Loucy (cell line): ENCODE measurements around the gene PNPLA7.

ENCODE experiments used
- H2AFZ ChIP-seq: fragments of 200-600 bp; sonication (generic); 2 replicates; pipeline ENCODE4 v1.6.0; 2016; ENCODE audit warnings: antibody characterized with exemption, mild to moderate bottlenecking, low read length, moderate library complexity
- H3F3A ChIP-seq: fragments of 200-600 bp; 2 replicates; pipeline ENCODE4 v1.6.0; 2016; ENCODE audit warnings: antibody characterized with exemption, low read depth, mild to moderate bottlenecking
- H3K27me3 ChIP-seq: fragments of 200-600 bp; sonication (generic); 2 replicates; pipeline ENCODE4 v1.6.1; 2014; ENCODE audit warnings: low read length, mild to moderate bottlenecking; ENCODE audit not compliant: insufficient read depth, poor library complexity, severe bottlenecking
- H3K36me3 ChIP-seq: fragments of 200-600 bp; sonication (generic); 2 replicates; pipeline ENCODE4 v1.6.1; 2016; ENCODE audit warnings: low read length; ENCODE audit not compliant: insufficient read depth
- H3K4me1 ChIP-seq: fragments of 200-600 bp; sonication (generic); 2 replicates; pipeline ENCODE4 v1.5.1; 2014; ENCODE audit warnings: low read length, mild to moderate bottlenecking; ENCODE audit not compliant: insufficient read depth, poor library complexity, severe bottlenecking
- H3K4me2 ChIP-seq: fragments of 200-600 bp; sonication (generic); 2 replicates; pipeline ENCODE4 v1.6.0; 2014; ENCODE audit warnings: antibody characterized with exemption, low read length, low read depth, mild to moderate bottlenecking; ENCODE audit not compliant: poor library complexity, severe bottlenecking
- H3K4me3 ChIP-seq: fragments of 200-600 bp; sonication (generic); 2 replicates; pipeline ENCODE4 v1.5.1; 2014; ENCODE audit warnings: low read length, mild to moderate bottlenecking, mixed read lengths; ENCODE audit not compliant: poor library complexity, severe bottlenecking
- H3K79me2 ChIP-seq: fragments of 200-600 bp; sonication (generic); 2 replicates; pipeline ENCODE4 v1.6.1; 2014; ENCODE audit warnings: low read length; ENCODE audit not compliant: insufficient read depth
- H3K9ac ChIP-seq: fragments of 200-600 bp; sonication (generic); 2 replicates; pipeline ENCODE4 v1.6.0; 2014; ENCODE audit warnings: mild to moderate bottlenecking, low read depth, low read length, moderate library complexity; ENCODE audit not compliant: poor library complexity, severe bottlenecking
- H3K9me2 ChIP-seq: fragments of 200-600 bp; sonication (generic); replicated peaks from 2 replicates; pipeline ENCODE4 v1.6.1; 2016; ENCODE audit warnings: low read depth, low read length, mixed read lengths
- H3K9me3 ChIP-seq: fragments of 200-600 bp; sonication (generic); 2 replicates; pipeline ENCODE4 v1.6.1; 2014; ENCODE audit warnings: mild to moderate bottlenecking, antibody characterized with exemption, low read length, low read depth; ENCODE audit not compliant: insufficient read depth
- H4K20me1 ChIP-seq: fragments of 200-600 bp; sonication (generic); 2 replicates; pipeline ENCODE4 v1.6.0; 2014; ENCODE audit warnings: antibody characterized with exemption, low read length, mild to moderate bottlenecking; ENCODE audit not compliant: insufficient read depth, poor library complexity, severe bottlenecking
- CTCF ChIP-seq: fragments of 200-600 bp; sonication (generic); conservative IDR thresholded peaks from 2 replicates; pipeline ENCODE4 v1.5.1; 2014; ENCODE audit warnings: mild to moderate bottlenecking, antibody characterized with exemption, low read length
- EZH2phosphoT487 ChIP-seq: fragments of 200-600 bp; IDR thresholded peaks from 2 replicates; pipeline ENCODE4 v1.6.1; 2018; ENCODE audit warnings: antibody characterized with exemption, mild to moderate bottlenecking, moderate library complexity, borderline replicate concordance

The PNPLA7 gene

GRCh38 chr9:137478962-137479861, 71.0 kb downstream of the PNPLA7 start:
- Histone ChIP-seq H3K27me3 (no peaks in the 10 kb centered on the region), H3K79me2 (no peaks in the 10 kb centered on the region), H3K9me3 (peaks cover 18% of the 10 kb centered on the region; the same call in 1 of the 2 replicates), H3K36me3 (no peaks in the 10 kb centered on the region), H4K20me1 (no peaks in the 10 kb centered on the region), H3K9ac (no peak overlapping the region), H3K4me3 (no peak overlapping the region), H3K4me2 (no peak overlapping the region), H3K4me1 (no peaks in the 10 kb centered on the region), H2AFZ (no peak overlapping the region), H3K9me2 (no peaks in the 10 kb centered on the region), H3F3A (no peaks in the 10 kb centered on the region)
- no peak for TF ChIP-seq EZH2phosphoT487
- TF ChIP-seq CTCF: no peak

GRCh38 chr9:137478613-137478961, 71.6 kb downstream of the PNPLA7 start:
- H3K9me3 ChIP-seq: peaks cover 20% of the 10 kb centered on the region; the same call in 1 of the 2 replicates
- no peaks in the 10 kb centered on the region for H3K36me3 ChIP-seq
- no peak overlapping the region for H3K9ac ChIP-seq
- H3K79me2 ChIP-seq: no peaks in the 10 kb centered on the region
- H3F3A ChIP-seq: no peaks in the 10 kb centered on the region
- no peaks in the 10 kb centered on the region for H3K4me1 ChIP-seq
- H3K4me3 ChIP-seq: no peak overlapping the region
- H2AFZ ChIP-seq: no peak overlapping the region
- H3K27me3 ChIP-seq: no peaks in the 10 kb centered on the region
- no peak overlapping the region for H3K4me2 ChIP-seq
- H4K20me1 ChIP-seq: no peaks in the 10 kb centered on the region
- no peaks in the 10 kb centered on the region for H3K9me2 ChIP-seq
- TF ChIP-seq CTCF (no peak), EZH2phosphoT487 (no peak)

GRCh38 chr9:137477778-137478612, 72.2 kb downstream of the PNPLA7 start:
- H3K27me3 ChIP-seq: no peaks in the 10 kb centered on the region
- H4K20me1 ChIP-seq: no peaks in the 10 kb centered on the region

More at GRCh38 chr9:137477778-137478612, 72.2 kb downstream of the PNPLA7 start:
- no peak overlapping the region for H3K4me3 ChIP-seq
- H2AFZ ChIP-seq: no peak overlapping the region
- H3K4me2 ChIP-seq: no peak overlapping the region
- no peaks in the 10 kb centered on the region for H3K9me2 ChIP-seq
- no peaks in the 10 kb centered on the region for H3K79me2 ChIP-seq
- no peak for TF ChIP-seq EZH2phosphoT487
- H3K36me3 ChIP-seq: no peaks in the 10 kb centered on the region
- H3K9ac ChIP-seq: no peak overlapping the region
- H3F3A ChIP-seq: no peaks in the 10 kb centered on the region
- peaks cover 26% of the 10 kb centered on the region; the same call in 1 of the 2 replicates for H3K9me3 ChIP-seq
- H3K4me1 ChIP-seq: no peaks in the 10 kb centered on the region
